HG02763 (cell line): ENCODE measurements around the gene NPM1.
"Not testable (repeated sequence)": the region's sequence is repeated elsewhere in the genome, so short reads cannot be mapped to it uniquely, and the experiment has no call there.

Experiments
- ATAC-seq: cut with Tn5 transposase; IDR thresholded peaks from one replicate; pipeline ENCODE4 v1.9.1; 2021; ENCODE audit warnings: mild to moderate bottlenecking, moderate library complexity; ENCODE audit not compliant: unreplicated experiment

The NPM1 gene, protein sequence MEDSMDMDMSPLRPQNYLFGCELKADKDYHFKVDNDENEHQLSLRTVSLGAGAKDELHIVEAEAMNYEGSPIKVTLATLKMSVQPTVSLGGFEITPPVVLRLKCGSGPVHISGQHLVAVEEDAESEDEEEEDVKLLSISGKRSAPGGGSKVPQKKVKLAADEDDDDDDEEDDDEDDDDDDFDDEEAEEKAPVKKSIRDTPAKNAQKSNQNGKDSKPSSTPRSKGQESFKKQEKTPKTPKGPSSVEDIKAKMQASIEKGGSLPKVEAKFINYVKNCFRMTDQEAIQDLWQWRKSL

DNA sequence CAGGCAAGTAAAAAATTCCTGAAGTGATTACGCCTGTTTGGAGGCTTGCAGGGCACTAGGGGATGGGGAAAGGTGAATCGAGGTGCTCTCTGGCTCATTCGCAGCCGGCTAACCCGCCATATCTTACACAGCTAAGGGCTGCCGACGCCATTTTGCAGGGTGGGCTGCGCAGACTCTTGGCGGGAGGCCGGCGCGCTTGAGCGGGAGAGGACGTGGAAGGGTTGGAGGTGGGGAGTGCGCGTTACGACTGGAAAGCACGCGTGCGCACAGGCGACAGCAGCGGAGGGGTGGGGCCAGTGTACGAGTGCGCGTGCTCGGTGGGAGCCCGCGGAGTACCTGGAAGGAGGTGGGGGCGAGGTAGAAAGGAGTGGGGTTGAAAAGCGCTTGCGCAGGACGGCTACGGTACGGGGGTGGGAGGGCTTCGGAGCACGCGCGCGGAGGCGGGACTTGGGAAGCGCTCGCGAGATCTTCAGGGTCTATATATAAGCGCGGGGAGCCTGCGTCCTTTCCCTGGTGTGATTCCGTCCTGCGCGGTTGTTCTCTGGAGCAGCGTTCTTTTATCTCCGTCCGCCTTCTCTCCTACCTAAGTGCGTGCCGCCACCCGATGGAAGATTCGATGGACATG, at the start of gene NPM1:
Gene NPM1, plus strand, starts transcription at position 505 of the 625 bp plus-strand sequence. Its CDS starts 100 bp downstream, at position 605.
- ATAC-seq = peak; percentile 81

GRCh38 chr5:171340042-171340441, 47.6 kb upstream of the NPM1 start:
- ATAC-seq = no peak

DNA sequence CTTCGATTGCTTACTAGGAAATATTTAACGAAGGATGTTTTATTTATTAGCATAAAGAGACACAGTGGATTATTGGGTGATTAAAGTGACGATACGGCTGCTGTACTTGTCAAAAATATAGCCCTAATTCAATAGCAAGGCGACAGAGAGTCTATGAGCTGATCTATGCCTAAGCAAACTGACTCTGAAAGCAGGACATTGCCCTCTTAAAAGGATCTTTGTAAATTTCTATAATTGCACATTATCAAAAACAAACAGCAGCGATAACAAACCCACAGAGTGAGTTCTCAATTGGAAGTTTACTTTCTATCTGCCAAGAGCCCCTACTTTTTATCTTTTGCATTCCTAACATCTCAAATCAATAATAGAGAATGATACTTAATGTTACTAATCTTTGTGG, 47.2 kb upstream of the NPM1 start:
- ATAC-seq = no peak

- ATAC-seq = no peak
These were observed 45.1 kb upstream of the NPM1 start for GRCh38 chr5:171342362-171343111.

DNA sequence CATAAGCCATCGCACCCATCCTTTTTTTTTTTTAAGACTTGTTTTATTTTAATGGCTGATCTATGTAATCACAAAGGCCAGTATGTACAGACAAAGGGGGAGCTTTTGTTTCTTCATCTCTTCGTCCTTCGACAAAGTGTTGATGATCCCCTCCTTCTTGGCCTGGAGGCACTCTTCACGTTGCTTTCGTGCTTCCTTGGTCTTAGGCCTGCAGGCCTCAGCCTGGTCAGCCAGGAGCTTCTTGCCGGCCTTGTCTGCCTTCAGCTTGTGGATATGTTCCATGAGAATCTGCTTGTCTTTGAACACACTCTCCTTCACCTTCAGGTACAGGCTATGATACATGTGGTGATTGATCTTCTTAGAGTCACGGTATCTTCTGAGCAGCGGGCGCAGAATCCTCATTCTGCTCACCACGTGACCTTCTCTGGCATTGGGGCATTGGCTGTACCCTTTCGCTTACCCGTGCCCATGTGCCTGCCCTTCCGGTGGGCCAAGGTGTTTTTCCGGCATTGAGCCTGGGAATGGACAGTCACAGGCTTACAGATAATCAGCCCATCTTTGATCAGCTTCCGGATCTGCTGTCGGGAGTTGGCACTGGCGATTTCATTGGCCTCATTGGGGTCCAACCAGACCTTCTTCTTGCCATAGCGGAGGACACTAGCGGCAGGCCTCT, 42.6 kb upstream of the NPM1 start:
- no peak for ATAC-seq

DNA sequence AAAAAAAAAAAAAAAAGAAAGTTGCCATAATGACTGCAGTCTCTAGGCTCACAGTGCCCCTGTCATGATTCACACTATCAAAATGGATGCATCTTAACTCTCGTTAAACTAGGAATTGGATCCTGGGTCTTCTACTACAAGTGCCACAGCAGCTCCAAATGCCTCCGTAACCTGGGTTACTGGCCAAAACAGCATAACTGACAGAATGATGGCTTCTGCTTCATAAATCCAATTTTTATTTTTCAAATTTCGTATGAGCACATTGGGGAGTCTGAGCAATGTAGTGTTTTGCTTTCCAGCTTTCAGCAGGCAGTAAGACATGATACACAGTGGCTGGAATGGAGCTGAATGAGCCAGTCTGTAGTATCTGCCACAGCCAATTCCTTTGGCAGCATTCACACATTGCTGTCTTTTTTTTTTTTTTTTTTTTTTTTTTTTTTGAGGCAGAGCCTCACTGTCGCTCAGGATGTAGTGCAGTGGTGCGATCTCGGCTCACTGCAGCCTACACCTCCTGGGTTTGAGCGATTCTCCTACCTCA, 36.0 kb upstream of the NPM1 start:
- no peak for ATAC-seq

- ATAC-seq = peak; percentile 92
These were observed 32.3 kb upstream of the NPM1 start for GRCh38 chr5:171355302-171355724.

- no peak for ATAC-seq
These were observed 29.8 kb upstream of the NPM1 start for GRCh38 chr5:171357843-171358242.

- not testable (repeated sequence) for ATAC-seq
These were observed 26.5 kb upstream of the NPM1 start for GRCh38 chr5:171361151-171361550.

- not testable (repeated sequence) for ATAC-seq
These were observed 24.4 kb upstream of the NPM1 start for GRCh38 chr5:171363249-171363648.

- ATAC-seq = no peak
These were observed 23.8 kb upstream of the NPM1 start for GRCh38 chr5:171363846-171364245.

DNA sequence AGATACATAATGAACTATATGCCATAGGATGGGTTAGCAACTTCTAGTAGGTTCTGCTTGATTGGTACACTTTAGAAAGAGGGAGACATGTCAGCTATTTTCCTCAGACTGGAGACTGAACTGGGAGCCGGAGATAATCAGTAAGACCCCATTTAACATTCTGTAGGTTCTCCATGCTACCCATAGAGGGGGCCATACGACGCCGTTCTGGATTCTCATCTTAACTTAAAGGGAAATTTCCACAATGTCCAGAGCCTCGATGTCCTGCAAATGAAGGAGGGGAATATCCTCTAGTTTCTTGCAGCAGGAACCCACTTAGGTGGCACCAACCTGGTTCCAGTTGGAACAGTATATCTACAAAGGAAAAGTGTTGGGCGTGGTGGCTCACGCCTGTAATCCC, 22.3 kb upstream of the NPM1 start:
- no peak for ATAC-seq

DNA sequence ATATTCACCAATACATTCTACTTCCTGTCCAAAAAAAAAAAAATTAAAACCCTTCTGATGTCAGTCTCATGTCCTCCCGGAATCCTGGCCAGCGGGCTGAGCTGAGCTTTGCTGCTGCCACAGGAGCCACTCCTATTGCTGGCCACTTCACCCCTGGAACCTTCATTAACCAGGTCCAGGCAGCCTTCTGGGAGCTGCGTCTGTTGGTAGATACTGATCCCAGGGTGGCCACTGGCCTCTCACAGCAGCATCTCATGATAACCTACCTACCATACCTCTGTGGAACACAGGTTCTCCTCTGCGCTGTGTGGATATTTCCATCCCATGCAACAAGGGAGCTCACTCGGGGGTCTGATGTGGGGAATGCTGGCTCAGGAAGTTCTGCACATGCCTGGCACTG, 21.0 kb upstream of the NPM1 start:
- no peak for ATAC-seq

GRCh38 chr5:171367424-171368370, 20.0 kb upstream of the NPM1 start:
- ATAC-seq = no peak

- ATAC-seq = no peak
These were observed 18.6 kb upstream of the NPM1 start for GRCh38 chr5:171369056-171369455.

DNA sequence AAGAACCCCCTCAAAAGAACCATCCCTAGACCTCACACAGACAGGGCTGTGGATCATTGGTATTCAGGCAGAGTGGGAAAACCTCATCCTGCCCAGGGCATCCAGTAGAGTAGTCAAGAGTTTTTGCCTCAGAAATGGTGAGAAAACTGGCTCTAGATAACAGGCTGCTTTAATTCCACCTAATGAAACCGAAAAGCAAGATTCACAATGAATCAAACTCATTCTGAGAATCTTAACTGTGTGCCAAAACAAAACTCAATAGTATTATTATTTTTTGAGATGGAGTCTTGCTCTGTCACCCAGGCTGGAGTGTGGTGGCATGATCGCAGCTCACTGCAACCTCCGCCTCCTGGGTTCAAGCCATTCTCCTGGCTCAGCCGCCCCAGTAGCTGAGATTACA, 17.8 kb upstream of the NPM1 start:
- no peak for ATAC-seq

GRCh38 chr5:171370881-171371280, 16.8 kb upstream of the NPM1 start:
- not testable (repeated sequence) for ATAC-seq

- ATAC-seq = no peak
These were observed 16.3 kb upstream of the NPM1 start for GRCh38 chr5:171371326-171371725.

GRCh38 chr5:171379961-171380360, 7.7 kb upstream of the NPM1 start:
- ATAC-seq = no peak

DNA sequence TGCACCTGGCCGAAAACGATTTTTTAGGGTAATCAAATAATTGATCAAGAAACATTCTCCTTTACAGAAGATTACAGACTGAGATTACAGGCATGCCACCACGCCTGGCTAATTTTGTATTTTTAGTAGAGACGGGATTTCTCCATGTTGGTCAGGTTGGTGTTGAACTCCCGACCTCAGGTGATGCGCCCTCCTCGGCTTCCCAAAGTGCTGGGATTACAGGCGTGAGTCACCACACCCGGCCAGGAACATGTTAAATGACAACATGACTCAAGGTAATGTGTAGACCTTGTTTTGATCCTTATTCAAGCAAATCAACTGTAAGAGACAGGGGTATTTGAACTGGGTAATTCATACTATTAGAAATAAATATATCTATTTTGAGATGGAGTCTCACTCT, 3.2 kb upstream of the NPM1 start:
- not testable (repeated sequence) for ATAC-seq
